A375 (cell line): Measurements from ENCODE around the gene NSG2. TPM values are rescaled to one million over a fixed set of nuclear protein-coding genes. Genes with fewer than 3 reads are reported as not detected.

ENCODE experiments used
- total RNA-seq: library from RNA; depleted of rRNA; stranded (reverse); fragments of >200 nt; shearing (Covaris generic); gene quantifications from 2 replicates; pipeline ENCODE4 v1.2.3, GENCODE V29; 2014; rRNA removed

NSG2 gene
- not detected in 2 replicates for total RNA-seq

DNA sequence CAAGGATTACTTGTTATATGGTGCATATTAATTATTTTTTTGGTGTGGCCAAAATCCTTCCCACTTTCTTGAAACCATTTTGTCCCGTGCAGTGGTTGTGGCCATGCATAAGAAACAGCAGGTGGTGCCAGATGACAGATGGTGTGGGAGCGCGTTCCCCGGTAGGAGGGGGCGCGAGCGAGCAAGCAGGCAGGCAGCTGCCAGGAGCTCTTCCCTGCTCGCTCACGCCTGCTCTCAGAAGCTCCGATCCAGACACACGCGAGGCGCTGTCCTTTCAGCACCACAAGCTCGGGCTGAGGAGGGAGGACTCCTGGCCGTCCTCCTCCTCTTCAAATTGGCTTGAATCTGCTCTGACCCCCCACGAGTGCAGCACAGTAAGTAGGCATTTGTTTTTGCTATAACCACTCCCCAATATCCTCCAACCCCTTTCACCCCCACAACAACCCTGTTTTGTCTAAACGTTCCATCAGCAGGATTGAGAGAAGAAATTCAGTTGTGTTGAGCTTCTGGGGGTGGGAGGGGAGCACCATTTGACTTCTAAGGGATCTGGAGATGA, at the start of gene NSG2:
NSG2 (plus strand) TSS at position 237 of the 556 bp plus-strand sequence. CDS start 1,050 bp downstream, outside the sequence.

Other genes with a start within 250 kb of the NSG2 start
- gene CPEB4, start 157.4 kb upstream of the NSG2 start, total RNA-seq, result 18.9 and 20.7 TPM in 2 replicates
- gene C5orf47, start 56.5 kb upstream of the NSG2 start, total RNA-seq, result not detected in 2 replicates